Measurements from ENCODE around the gene CENPVL3. TPM values are rescaled to one million over a fixed set of nuclear protein-coding genes. Genes with fewer than 3 reads are reported as not detected.

CENPVL3 gene
- total RNA-seq, 2 experiments from 2014 or later = not detected

GRCh38 chrX:51568586-51568985 is 50.1 kb downstream of the CENPVL3 start:
- POLR2A ChIA-PET = no interaction called here
- TF ChIP-seq CTCF (IDR thresholded peaks at IDR 0.05) = no peak
- Histone ChIP-seq H3K27ac (ENCODE audit: low read depth in 1 of 2, low read length in 2 of 2) (no peak overlapping the region), H3K27me3 (ENCODE audit: control insufficient read depth in 1 of 2, insufficient read depth in 2 of 2, low read length in 2 of 2) (no peaks in the 10 kb centered on the region), H3K36me3 (ENCODE audit: insufficient read depth, low read length) (no peaks in the 10 kb centered on the region), H3K4me1 (ENCODE audit: insufficient read depth, low read length) (no peaks in the 10 kb centered on the region), H3K4me3 (ENCODE audit: low read length) (no peak overlapping the region), H3K9me3 (ENCODE audit: control insufficient read depth in 1 of 2, insufficient read depth in 1 of 2, low read length in 2 of 2) (no peaks in the 10 kb centered on the region)
- DNase-seq = no peak
- intact Hi-C loops (cut with DNase I, micrococcal nuclease) = no loop called here
- Mint-ChIP-seq H3K4me3 (no peak overlapping the region), H3K9me3 (no peaks in the 10 kb centered on the region), H3K27me3 (no peaks in the 10 kb centered on the region), H3K4me1 (ENCODE audit: low read depth) (no peaks in the 10 kb centered on the region), H3K36me3 (ENCODE audit: low read depth) (no peaks in the 10 kb centered on the region), H3K27ac (no peak overlapping the region)
- no peak for ATAC-seq (ENCODE audit: poor library complexity)
- CTCF ChIA-PET = no interaction called here

Other genes with a start within 250 kb of the CENPVL3 start
- under 1 TPM; 0.20 to 0.47 TPM for gene NUDT11, start 122.3 kb downstream of the CENPVL3 start, total RNA-seq
- gene CENPVL2, start 63.9 kb upstream of the CENPVL3 start, total RNA-seq = not detected
- not detected for gene CENPVL1, start 91.6 kb upstream of the CENPVL3 start, total RNA-seq
- gene GSPT2, start 124.5 kb upstream of the CENPVL3 start, total RNA-seq = 1 to 10 TPM; 6.8 to 7.8 TPM

Data from CD4-positive, alpha-beta T cell (primary cell).